Osteocyte (in vitro differentiated cells): ENCODE measurements around the gene IQGAP3. TPM values are rescaled to one million over a fixed set of nuclear protein-coding genes. Genes with fewer than 3 reads are reported as not detected.
A peak's percentile ranks its signal among the peaks of the same experiment; 100 is the strongest.

ENCODE experiments used
- DNase-seq: peaks from one replicate; pipeline ENCODE4 v3.0.0; 2021; ENCODE audit warnings: mixed read lengths; ENCODE audit not compliant: unreplicated experiment; ENCODE audit errors: extremely low spot score
- H3K27ac Mint-ChIP-seq: one replicate; pipeline ENCODE4 v1.8.0; 2021; ENCODE audit warnings: mild to moderate bottlenecking, mixed read lengths; ENCODE audit not compliant: unreplicated experiment
- H3K27me3 Mint-ChIP-seq: one replicate; pipeline ENCODE4 v1.8.0; 2021; ENCODE audit warnings: mixed read lengths; ENCODE audit not compliant: unreplicated experiment
- H3K36me3 Mint-ChIP-seq: one replicate; pipeline ENCODE4 v1.8.0; 2021; ENCODE audit warnings: mixed read lengths; ENCODE audit not compliant: unreplicated experiment
- H3K4me1 Mint-ChIP-seq: one replicate; pipeline ENCODE4 v1.8.0; 2021; ENCODE audit warnings: mixed read lengths; ENCODE audit not compliant: unreplicated experiment
- H3K4me3 Mint-ChIP-seq: one replicate; pipeline ENCODE4 v1.8.0; 2021; ENCODE audit warnings: mild to moderate bottlenecking, moderate library complexity, mixed read lengths; ENCODE audit not compliant: unreplicated experiment
- H3K9me3 Mint-ChIP-seq: one replicate; pipeline ENCODE4 v1.8.0; 2021; ENCODE audit warnings: mixed read lengths; ENCODE audit not compliant: unreplicated experiment
- total RNA-seq: library from RNA; stranded (reverse); gene quantifications from 2 replicates; pipeline ENCODE4 v1.2.1, GENCODE V29; 2021
- TF ChIP-seq, protein P1 (sequence below): fragments of 200-600 bp; sonication (generic); IDR thresholded peaks from 2 replicates; pipeline ENCODE4 v1.5.0; 2021; ENCODE audit warnings: antibody characterized with exemption, mild to moderate bottlenecking, moderate library complexity

Gene IQGAP3
- total RNA-seq, 1 donor from 2014 or later, result 9.8 TPM

DNA sequence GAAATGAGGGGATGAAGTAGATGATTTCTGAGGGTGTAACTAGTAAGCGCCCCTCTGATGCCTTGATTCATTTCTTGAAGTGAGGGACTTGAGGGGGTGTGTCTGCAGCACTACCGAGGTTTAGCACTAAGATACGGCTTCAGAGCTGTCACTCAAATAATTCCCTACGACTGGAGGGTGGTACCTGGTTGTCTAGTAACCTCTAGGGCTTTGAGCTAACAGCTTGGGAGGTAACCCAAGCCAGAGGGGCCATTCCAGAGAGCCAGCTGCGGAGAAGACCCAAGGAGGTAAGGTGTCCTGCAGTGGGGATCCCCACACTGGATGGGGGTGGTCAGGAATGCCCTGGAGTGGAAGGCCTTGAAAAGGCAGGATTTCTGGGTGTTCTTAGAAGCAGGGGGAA is 7.1 kb upstream of the IQGAP3 start, which contains the start of gene TTC24:
TTC24 (plus strand) TSS at position 252 of the 400 bp plus-strand sequence. CDS start 1,642 bp downstream, outside the sequence.
- no peaks in the 10 kb centered on the region for H3K9me3 Mint-ChIP-seq
- TF ChIP-seq, protein P1, sequence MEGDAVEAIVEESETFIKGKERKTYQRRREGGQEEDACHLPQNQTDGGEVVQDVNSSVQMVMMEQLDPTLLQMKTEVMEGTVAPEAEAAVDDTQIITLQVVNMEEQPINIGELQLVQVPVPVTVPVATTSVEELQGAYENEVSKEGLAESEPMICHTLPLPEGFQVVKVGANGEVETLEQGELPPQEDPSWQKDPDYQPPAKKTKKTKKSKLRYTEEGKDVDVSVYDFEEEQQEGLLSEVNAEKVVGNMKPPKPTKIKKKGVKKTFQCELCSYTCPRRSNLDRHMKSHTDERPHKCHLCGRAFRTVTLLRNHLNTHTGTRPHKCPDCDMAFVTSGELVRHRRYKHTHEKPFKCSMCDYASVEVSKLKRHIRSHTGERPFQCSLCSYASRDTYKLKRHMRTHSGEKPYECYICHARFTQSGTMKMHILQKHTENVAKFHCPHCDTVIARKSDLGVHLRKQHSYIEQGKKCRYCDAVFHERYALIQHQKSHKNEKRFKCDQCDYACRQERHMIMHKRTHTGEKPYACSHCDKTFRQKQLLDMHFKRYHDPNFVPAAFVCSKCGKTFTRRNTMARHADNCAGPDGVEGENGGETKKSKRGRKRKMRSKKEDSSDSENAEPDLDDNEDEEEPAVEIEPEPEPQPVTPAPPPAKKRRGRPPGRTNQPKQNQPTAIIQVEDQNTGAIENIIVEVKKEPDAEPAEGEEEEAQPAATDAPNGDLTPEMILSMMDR, result no peak
- no peak within 1 kb of the TSS for H3K27ac Mint-ChIP-seq
- peaks cover 8% of the 10 kb centered on the region for H3K27me3 Mint-ChIP-seq
- H3K4me1 Mint-ChIP-seq, result peaks cover 2% of the 10 kb centered on the region
- H3K36me3 Mint-ChIP-seq, result no peaks in the 10 kb centered on the region
- H3K4me3 Mint-ChIP-seq, result no peak within 1 kb of the TSS
- no peak for DNase-seq

DNA sequence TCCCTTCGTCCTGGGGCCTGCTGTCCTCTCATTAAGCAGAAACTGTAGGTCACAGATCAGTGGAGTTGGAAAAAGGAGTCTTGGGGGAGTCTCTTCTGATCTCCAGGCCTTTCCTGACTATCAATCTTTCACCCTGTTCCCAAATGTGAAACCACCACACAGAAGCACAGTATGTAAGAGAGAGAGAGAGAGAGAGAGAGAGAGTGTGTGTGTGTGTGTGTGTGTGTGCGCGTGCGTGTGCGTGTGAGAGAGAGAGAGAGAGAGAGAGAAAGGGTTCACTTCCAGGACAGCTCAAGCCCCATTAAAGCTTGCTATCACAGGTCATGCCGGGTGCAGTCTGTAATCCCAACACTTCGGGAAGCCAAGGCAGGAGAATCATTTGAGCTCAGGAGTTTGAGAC is 5.7 kb upstream of the IQGAP3 start:
- H3K27ac Mint-ChIP-seq, result no peak overlapping the region

DNA sequence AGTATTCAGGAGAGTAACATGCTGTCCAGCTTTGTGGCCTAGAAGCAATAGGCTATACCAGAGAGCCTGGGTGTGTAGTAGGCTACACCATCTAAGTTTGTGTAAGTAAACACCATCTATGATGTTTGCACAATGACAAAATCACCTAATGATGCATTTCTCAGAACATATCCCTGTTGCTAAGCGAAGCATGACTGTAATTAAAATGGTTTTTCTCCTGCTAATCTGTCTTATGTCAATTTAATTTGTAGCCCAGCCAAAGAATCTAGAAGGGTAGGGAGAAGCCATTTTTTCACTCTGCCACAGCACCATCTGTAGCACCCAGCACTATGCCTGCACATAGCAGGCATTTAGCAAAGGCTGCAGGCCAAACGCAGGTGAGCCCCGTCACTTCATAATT is 5.2 kb upstream of the IQGAP3 start:
- Mint-ChIP-seq H3K27me3 (peaks cover 16% of the 10 kb centered on the region), H3K36me3 (no peaks in the 10 kb centered on the region), H3K9me3 (no peaks in the 10 kb centered on the region), H3K4me1 (peaks cover 2% of the 10 kb centered on the region), H3K27ac (no peak overlapping the region), H3K4me3 (no peak overlapping the region)
- TF ChIP-seq, protein P1, result no peak
- DNase-seq, result no peak

More for the DNA sequence above, 5.7 kb upstream of the IQGAP3 start:
- Mint-ChIP-seq H3K9me3 (no peaks in the 10 kb centered on the region), H3K4me1 (no peaks in the 10 kb centered on the region), H3K36me3 (no peaks in the 10 kb centered on the region), H3K27me3 (peaks cover 16% of the 10 kb centered on the region), H3K4me3 (no peak overlapping the region)
- DNase-seq, result no peak
- TF ChIP-seq, protein P1, result no peak

DNA sequence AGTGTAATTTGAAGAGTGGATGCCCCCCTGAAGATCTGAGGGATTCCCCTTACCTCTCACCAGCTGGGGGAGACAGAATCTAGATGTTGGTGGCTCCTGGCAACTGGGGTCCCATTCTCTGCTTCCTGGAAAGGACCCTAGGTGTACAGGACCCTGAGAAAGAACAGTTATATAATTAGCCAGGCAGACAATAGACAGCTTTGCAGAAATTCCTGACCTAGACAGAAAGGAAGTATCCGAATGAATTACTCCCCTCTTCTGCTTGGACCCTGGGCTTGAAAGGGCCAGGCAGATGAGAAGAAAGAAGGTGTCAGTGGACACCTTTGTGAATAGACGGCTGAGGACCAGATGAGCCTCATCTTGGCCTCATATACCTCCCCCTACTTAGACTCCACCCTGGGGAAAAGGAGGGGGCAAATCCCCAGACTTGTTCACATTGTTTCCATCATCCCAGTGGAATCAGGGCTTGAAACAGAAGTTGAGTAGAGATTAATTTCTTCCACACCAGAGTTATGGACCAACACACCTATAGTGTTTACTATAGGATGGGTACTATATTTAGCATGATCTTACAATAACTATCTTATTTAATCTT is 1.8 kb upstream of the IQGAP3 start:
- TF ChIP-seq, protein P1, result no peak
- Mint-ChIP-seq H3K27me3 (peaks cover 16% of the 10 kb centered on the region), H3K9me3 (no peaks in the 10 kb centered on the region), H3K4me1 (peaks cover 24% of the 10 kb centered on the region), H3K4me3 (no peak overlapping the region), H3K36me3 (no peaks in the 10 kb centered on the region), H3K27ac (no peak overlapping the region)
- DNase-seq, result no peak

DNA sequence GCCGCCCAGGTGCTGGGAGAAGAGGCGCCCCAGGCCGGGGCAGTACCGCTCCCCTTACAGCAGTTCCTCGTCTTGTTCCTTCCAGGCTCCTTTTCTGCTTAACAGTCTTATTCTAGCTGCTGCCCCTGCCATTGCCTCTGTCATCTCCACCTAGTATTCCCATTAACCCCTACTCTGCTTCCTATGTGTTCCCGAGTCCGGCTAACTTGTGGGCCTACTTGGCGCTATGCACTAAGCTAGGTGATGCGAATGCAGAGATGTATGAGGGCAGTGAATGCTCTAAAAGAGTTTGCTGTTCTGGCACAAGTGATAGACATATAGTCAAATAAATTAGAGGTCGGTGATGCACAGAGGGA is 276 bp upstream of the IQGAP3 start:
- DNase-seq, result no peak
- Mint-ChIP-seq H3K9me3 (no peaks in the 10 kb centered on the region), H3K27me3 (peaks cover 16% of the 10 kb centered on the region), H3K27ac (peak overlapping the region; percentile 87), H3K36me3 (no peaks in the 10 kb centered on the region), H3K4me3 (peak overlapping the region; percentile 94), H3K4me1 (peaks cover 24% of the 10 kb centered on the region)
- TF ChIP-seq, protein P1, result no peak
